HUES6 (cell line): Measurements from ENCODE around the gene RRP8.

Experiments used
- H3K27ac ChIP-seq: 2 replicates; pipeline ENCODE4 v1.7.0; 2013; ENCODE audit warnings: low read depth, mild to moderate bottlenecking, low read length, inconsistent platforms
- H3K27me3 ChIP-seq: 2 replicates; pipeline ENCODE4 v1.6.1; 2013; ENCODE audit warnings: low read length; ENCODE audit not compliant: control insufficient read depth, insufficient read depth
- H3K36me3 ChIP-seq: 2 replicates; pipeline ENCODE4 v1.6.1; 2013; ENCODE audit warnings: low read length; ENCODE audit not compliant: control insufficient read depth, insufficient read depth
- H3K4me1 ChIP-seq: 2 replicates; pipeline ENCODE4 v1.6.1; 2013; ENCODE audit warnings: low read length; ENCODE audit not compliant: control insufficient read depth, insufficient read depth
- H3K4me3 ChIP-seq: 2 replicates; pipeline ENCODE4 v1.5.1; 2013; ENCODE audit warnings: low read depth, low read length
- H3K9ac ChIP-seq: one replicate; pipeline ENCODE4 v1.6.1; 2013; ENCODE audit warnings: mild to moderate bottlenecking, low read length
- H3K9me3 ChIP-seq: 2 replicates; pipeline ENCODE4 v1.6.1; 2013; ENCODE audit warnings: low read depth, low read length; ENCODE audit not compliant: control insufficient read depth, insufficient read depth

Gene RRP8

DNA sequence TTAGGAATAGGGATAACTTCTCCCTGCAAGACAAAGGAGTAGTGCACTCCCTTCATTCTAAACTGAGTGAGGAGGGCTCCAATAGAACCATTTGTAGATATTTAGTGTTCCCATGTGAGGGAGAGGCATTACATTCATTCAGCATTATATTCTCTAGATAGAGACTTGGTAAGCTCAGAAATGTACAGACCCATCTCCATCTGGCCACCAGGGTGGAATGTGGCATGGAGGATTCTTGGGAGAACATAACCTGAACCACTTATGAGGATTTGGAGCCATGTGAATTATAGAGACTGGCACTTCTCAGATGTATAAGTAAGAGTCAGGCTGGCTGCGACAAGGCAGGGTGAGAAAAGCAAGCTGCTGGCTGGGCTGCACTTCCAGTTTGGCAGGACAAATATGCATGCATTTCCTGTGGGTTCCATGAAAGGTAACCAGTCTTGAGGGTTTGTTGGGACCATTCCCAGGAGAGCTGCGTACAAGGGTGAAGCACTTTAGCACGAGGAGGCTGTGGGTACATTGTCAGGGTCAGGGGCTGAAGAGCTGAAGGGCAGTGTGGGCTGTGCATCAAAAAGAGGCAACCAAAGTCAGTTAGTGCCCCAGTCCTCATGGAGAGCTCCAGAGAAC lies 9.2 kb downstream of the RRP8 start:
- Histone ChIP-seq H3K36me3 (peaks cover 20% of the 10 kb centered on the region), H3K4me1 (no peaks in the 10 kb centered on the region)

GRCh38 chr11:6588018-6588417 lies 15.4 kb downstream of the RRP8 start:
- no peaks in the 10 kb centered on the region for H3K27me3 ChIP-seq
- no peaks in the 10 kb centered on the region for H3K36me3 ChIP-seq
- H3K9ac ChIP-seq = no peak overlapping the region
- no peak overlapping the region for H3K27ac ChIP-seq
- no peak overlapping the region for H3K4me3 ChIP-seq
- H3K9me3 ChIP-seq = peaks cover 13% of the 10 kb centered on the region
- H3K4me1 ChIP-seq = peaks cover 4% of the 10 kb centered on the region

More for the DNA sequence above, 9.2 kb downstream of the RRP8 start:
- Histone ChIP-seq H3K27me3 (no peaks in the 10 kb centered on the region), H3K9ac (no peak overlapping the region), H3K4me3 (no peak overlapping the region), H3K27ac (no peak overlapping the region), H3K9me3 (no peaks in the 10 kb centered on the region)

- peaks cover 4% of the 10 kb centered on the region for H3K4me1 ChIP-seq
- no peak overlapping the region for H3K9ac ChIP-seq
- H3K27me3 ChIP-seq = no peaks in the 10 kb centered on the region
- no peak overlapping the region for H3K4me3 ChIP-seq
- no peaks in the 10 kb centered on the region for H3K36me3 ChIP-seq
- H3K27ac ChIP-seq = no peak overlapping the region
- peaks cover 13% of the 10 kb centered on the region for H3K9me3 ChIP-seq
These were observed 16.0 kb downstream of the RRP8 start for GRCh38 chr11:6587360-6587953.

- no peaks in the 10 kb centered on the region for H3K27me3 ChIP-seq
- H3K9me3 ChIP-seq = peaks cover 13% of the 10 kb centered on the region
- no peaks in the 10 kb centered on the region for H3K36me3 ChIP-seq
- H3K4me3 ChIP-seq = peak overlapping the region; percentile 30
- H3K4me1 ChIP-seq = peaks cover 4% of the 10 kb centered on the region
- H3K9ac ChIP-seq = no peak overlapping the region
- H3K27ac ChIP-seq = no peak overlapping the region
These were observed 16.7 kb downstream of the RRP8 start for GRCh38 chr11:6586434-6587359.

GRCh38 chr11:6584528-6584927 lies 18.9 kb downstream of the RRP8 start:
- H3K27ac ChIP-seq = no peak overlapping the region
- H3K4me1 ChIP-seq = peaks cover 4% of the 10 kb centered on the region
- H3K27me3 ChIP-seq = no peaks in the 10 kb centered on the region
- no peak overlapping the region for H3K9ac ChIP-seq
- peaks cover 13% of the 10 kb centered on the region for H3K9me3 ChIP-seq
- no peaks in the 10 kb centered on the region for H3K36me3 ChIP-seq
- no peak overlapping the region for H3K4me3 ChIP-seq

GRCh38 chr11:6583584-6583983 lies 19.8 kb downstream of the RRP8 start:
- Histone ChIP-seq H3K9me3 (peaks cover 13% of the 10 kb centered on the region), H3K27ac (no peak overlapping the region), H3K36me3 (no peaks in the 10 kb centered on the region), H3K4me3 (no peak overlapping the region), H3K9ac (no peak overlapping the region), H3K27me3 (no peaks in the 10 kb centered on the region), H3K4me1 (peaks cover 4% of the 10 kb centered on the region)

DNA sequence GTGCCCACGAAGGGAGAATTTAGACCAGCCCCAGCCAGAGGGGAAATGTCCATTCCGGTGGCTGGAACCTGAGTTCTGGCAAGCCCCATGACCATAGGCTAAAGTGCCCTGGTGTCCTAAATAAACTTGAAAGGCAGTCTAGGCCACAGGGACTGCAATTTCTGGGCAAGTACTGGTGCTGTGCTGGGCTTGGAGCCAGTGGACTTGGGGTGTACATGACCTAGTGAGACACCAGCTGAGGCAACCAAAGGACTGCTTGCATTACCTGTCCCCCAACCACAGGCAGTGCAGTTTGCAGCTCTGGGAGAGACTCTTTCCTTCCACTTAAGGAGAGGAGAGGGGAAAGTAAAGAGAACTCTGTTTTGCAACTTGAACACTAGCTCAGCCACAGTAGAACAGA lies 23.7 kb downstream of the RRP8 start:
- H3K27ac ChIP-seq = no peak overlapping the region
- H3K36me3 ChIP-seq = no peaks in the 10 kb centered on the region
- peaks cover 9% of the 10 kb centered on the region; the same call in 1 of the 2 replicates for H3K9me3 ChIP-seq
- H3K27me3 ChIP-seq = no peaks in the 10 kb centered on the region
- H3K4me3 ChIP-seq = no peak overlapping the region
- H3K9ac ChIP-seq = no peak overlapping the region
- no peaks in the 10 kb centered on the region for H3K4me1 ChIP-seq

GRCh38 chr11:6578134-6578533 lies 25.3 kb downstream of the RRP8 start:
- Histone ChIP-seq H3K27me3 (no peaks in the 10 kb centered on the region), H3K4me1 (no peaks in the 10 kb centered on the region), H3K36me3 (no peaks in the 10 kb centered on the region), H3K4me3 (no peak overlapping the region), H3K9ac (no peak overlapping the region), H3K27ac (no peak overlapping the region), H3K9me3 (no peaks in the 10 kb centered on the region)

GRCh38 chr11:6576471-6577373 lies 26.7 kb downstream of the RRP8 start:
- no peaks in the 10 kb centered on the region for H3K4me1 ChIP-seq
- no peaks in the 10 kb centered on the region for H3K36me3 ChIP-seq
- no peak overlapping the region for H3K9ac ChIP-seq
- H3K27me3 ChIP-seq = no peaks in the 10 kb centered on the region; the same call in 1 of the 2 replicates
- H3K9me3 ChIP-seq = no peaks in the 10 kb centered on the region
- H3K27ac ChIP-seq = no peak overlapping the region
- H3K4me3 ChIP-seq = no peak overlapping the region

DNA sequence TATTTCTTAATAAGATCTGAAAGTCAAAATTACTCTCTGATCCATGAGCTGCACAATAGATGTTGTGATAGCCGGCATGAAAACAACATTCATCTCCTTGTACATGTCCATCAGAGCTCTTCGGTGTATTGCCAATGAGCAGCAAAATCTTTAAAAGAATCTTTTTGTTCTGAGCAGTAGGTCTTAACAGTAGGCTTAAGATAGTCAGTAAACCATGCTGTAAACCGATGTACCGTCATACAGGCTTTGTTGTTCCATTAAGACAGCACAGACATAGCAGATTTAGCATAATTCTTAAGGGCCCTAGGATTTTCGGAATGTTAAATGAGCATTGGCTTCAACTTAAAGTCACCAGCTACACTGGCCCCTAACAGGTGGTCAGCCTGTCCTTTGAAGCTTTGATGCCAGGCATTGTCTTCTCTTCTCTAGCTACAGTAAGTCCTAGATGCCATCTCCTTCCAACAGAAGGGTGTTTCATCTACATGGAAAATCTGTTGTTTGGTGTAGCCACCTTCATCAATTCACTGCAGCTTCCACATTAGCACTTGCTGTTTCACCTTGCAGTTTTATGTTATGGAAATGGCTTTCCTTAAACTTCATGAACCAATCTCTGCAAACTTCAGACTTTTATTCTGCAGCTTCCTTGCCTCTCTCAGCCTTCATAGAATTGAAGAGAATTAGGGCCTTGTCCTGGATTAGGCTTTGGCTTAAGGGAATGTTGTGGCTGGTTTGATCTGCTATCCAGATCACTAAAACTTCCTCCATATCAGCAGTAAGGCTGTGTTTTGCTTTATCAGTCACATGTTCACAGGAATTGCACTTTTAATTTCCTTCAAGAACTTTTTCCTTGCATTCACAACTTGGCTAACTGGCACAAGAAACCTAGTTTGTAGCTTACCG lies 28.4 kb downstream of the RRP8 start:
- Histone ChIP-seq H3K4me1 (no peaks in the 10 kb centered on the region), H3K36me3 (no peaks in the 10 kb centered on the region), H3K9me3 (no peaks in the 10 kb centered on the region), H3K9ac (no peak overlapping the region), H3K4me3 (no peak overlapping the region), H3K27me3 (peaks cover 7% of the 10 kb centered on the region; the same call in 1 of the 2 replicates), H3K27ac (no peak overlapping the region)
